ENCODE results near the gene FOXO1. TPM values are rescaled to one million over a fixed set of nuclear protein-coding genes. Genes with fewer than 3 reads are reported as not detected.

Gene FOXO1
- total RNA-seq, 1 donor from 2014 or later = 65.8 TPM

GRCh38 chr13:40661875-40662665 is 4.4 kb downstream of the FOXO1 start:
- H3K36me3 Mint-ChIP-seq (ENCODE audit: low read depth, unreplicated experiment) = peaks cover 8% of the 10 kb centered on the region
- no peaks in the 10 kb centered on the region for H3K9me3 Mint-ChIP-seq (ENCODE audit: unreplicated experiment)
- TF ChIP-seq, protein P1, sequence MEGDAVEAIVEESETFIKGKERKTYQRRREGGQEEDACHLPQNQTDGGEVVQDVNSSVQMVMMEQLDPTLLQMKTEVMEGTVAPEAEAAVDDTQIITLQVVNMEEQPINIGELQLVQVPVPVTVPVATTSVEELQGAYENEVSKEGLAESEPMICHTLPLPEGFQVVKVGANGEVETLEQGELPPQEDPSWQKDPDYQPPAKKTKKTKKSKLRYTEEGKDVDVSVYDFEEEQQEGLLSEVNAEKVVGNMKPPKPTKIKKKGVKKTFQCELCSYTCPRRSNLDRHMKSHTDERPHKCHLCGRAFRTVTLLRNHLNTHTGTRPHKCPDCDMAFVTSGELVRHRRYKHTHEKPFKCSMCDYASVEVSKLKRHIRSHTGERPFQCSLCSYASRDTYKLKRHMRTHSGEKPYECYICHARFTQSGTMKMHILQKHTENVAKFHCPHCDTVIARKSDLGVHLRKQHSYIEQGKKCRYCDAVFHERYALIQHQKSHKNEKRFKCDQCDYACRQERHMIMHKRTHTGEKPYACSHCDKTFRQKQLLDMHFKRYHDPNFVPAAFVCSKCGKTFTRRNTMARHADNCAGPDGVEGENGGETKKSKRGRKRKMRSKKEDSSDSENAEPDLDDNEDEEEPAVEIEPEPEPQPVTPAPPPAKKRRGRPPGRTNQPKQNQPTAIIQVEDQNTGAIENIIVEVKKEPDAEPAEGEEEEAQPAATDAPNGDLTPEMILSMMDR (IDR thresholded peaks at IDR 0.05; ENCODE audit: unreplicated experiment) = no peak
- no peak for DNase-seq (ENCODE audit: low spot score)
- peaks cover 35% of the 10 kb centered on the region for H3K4me1 Mint-ChIP-seq (ENCODE audit: unreplicated experiment)
- H3K4me3 Mint-ChIP-seq (ENCODE audit: unreplicated experiment) = peak overlapping the region; percentile 79
- peaks cover 13% of the 10 kb centered on the region for H3K27me3 Mint-ChIP-seq (ENCODE audit: unreplicated experiment)
- no peak overlapping the region for H3K27ac Mint-ChIP-seq (ENCODE audit: unreplicated experiment)

DNA sequence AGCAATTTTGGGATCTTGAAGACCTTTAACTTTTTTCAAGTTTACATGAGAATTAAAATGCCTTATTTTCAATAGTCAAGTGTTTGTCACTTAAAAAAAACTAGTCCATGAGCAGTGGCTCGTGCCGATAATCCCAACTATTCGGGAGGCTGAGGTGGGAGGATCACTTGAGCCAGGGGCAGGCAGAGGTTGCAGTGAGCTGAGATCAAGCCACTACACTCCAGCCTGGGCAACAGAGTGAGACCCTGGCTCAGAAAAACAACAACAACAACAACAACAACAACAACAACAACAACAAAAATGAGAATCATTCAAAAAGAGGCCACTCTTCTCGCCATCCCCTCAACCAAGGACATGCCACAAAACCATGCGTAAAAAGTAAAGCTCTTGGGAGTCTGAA is 5.7 kb downstream of the FOXO1 start:
- H3K36me3 Mint-ChIP-seq (ENCODE audit: low read depth, unreplicated experiment) = peaks cover 8% of the 10 kb centered on the region
- no peak for DNase-seq (ENCODE audit: low spot score)
- H3K9me3 Mint-ChIP-seq (ENCODE audit: unreplicated experiment) = no peaks in the 10 kb centered on the region
- H3K4me1 Mint-ChIP-seq (ENCODE audit: unreplicated experiment) = peaks cover 35% of the 10 kb centered on the region
- TF ChIP-seq, protein P1 (IDR thresholded peaks at IDR 0.05; ENCODE audit: unreplicated experiment) = no peak
- H3K27me3 Mint-ChIP-seq (ENCODE audit: unreplicated experiment) = peaks cover 11% of the 10 kb centered on the region
- no peak overlapping the region for H3K27ac Mint-ChIP-seq (ENCODE audit: unreplicated experiment)
- H3K4me3 Mint-ChIP-seq (ENCODE audit: unreplicated experiment) = no peak overlapping the region

GRCh38 chr13:40660141-40660664 is 6.2 kb downstream of the FOXO1 start:
- Mint-ChIP-seq H3K27ac (ENCODE audit: unreplicated experiment) (no peak overlapping the region), H3K27me3 (ENCODE audit: unreplicated experiment) (peaks cover 10% of the 10 kb centered on the region), H3K4me1 (ENCODE audit: unreplicated experiment) (peaks cover 35% of the 10 kb centered on the region), H3K4me3 (ENCODE audit: unreplicated experiment) (no peak overlapping the region), H3K36me3 (ENCODE audit: low read depth, unreplicated experiment) (peaks cover 8% of the 10 kb centered on the region), H3K9me3 (ENCODE audit: unreplicated experiment) (no peaks in the 10 kb centered on the region)
- DNase-seq (ENCODE audit: low spot score) = no peak
- TF ChIP-seq, protein P1 (IDR thresholded peaks at IDR 0.05; ENCODE audit: unreplicated experiment) = no peak

GRCh38 chr13:40657951-40658350 is 8.5 kb downstream of the FOXO1 start:
- H3K9me3 Mint-ChIP-seq (ENCODE audit: unreplicated experiment) = no peaks in the 10 kb centered on the region

More at GRCh38 chr13:40657951-40658350, 8.5 kb downstream of the FOXO1 start:
- H3K4me3 Mint-ChIP-seq (ENCODE audit: unreplicated experiment) = no peak overlapping the region
- no peaks in the 10 kb centered on the region for H3K27me3 Mint-ChIP-seq (ENCODE audit: unreplicated experiment)
- no peak overlapping the region for H3K27ac Mint-ChIP-seq (ENCODE audit: unreplicated experiment)
- H3K4me1 Mint-ChIP-seq (ENCODE audit: unreplicated experiment) = peaks cover 38% of the 10 kb centered on the region
- no peaks in the 10 kb centered on the region for H3K36me3 Mint-ChIP-seq (ENCODE audit: low read depth, unreplicated experiment)
- DNase-seq (ENCODE audit: low spot score) = no peak
- TF ChIP-seq, protein P1 (IDR thresholded peaks at IDR 0.05; ENCODE audit: unreplicated experiment) = no peak
